Aortic smooth muscle cell (primary cell): Measurements from ENCODE around the gene THRAP3. TPM values are rescaled to one million over a fixed set of nuclear protein-coding genes. Genes with fewer than 3 reads are reported as not detected.

Source experiments
- total RNA-seq: library from RNA; depleted of rRNA; stranded (reverse); fragments of >200 nt; gene quantifications from 2 replicates; pipeline ENCODE4 v1.2.3, GENCODE V29; 2014

The THRAP3 gene
- 91.0 and 97.1 TPM in 2 replicates for total RNA-seq

GRCh38 chr1:36223996-36224536 is at the start of gene THRAP3:
Gene THRAP3 (plus strand): TSS chr1:36224443. CDS start chr1:36282564, 58,121 bp downstream.

DNA sequence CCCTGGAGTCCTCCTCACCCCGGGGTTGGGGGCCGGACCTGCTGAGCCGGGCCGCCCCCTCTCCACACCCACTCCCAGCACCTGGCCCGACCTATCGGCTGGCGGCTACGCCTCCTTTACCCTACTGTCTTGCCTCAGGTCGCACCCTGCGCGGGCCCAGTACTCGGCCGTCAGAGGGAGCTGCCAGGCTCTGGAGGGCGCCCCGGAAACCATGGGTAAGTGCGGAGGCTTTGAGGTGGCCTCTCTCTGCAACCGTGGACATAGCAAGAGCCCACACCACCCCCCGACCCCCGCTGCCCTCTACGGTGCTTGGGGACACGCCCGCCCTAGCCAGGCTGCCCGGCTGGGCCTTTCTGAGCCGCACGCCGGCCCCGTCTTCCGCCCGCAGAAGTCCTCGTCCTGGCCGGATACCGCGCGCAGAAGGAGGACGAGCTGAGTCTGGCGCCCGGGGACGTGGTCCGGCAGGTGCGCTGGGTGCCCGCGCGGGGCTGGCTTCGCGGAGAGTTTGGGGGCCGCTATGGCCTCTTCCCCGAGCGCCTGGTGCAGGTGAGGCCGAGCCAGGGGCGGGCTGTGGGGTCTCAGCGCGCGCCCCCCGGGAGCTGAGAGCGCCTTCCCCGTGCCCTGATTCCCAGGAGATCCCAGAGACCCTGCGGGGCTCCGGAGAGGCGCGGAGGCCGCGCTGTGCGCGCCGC is 82.1 kb downstream of the THRAP3 start, which contains the start of gene SH3D21:
Gene SH3D21, plus strand, starts transcription at position 159 of the 692 bp plus-strand sequence. Its CDS starts 53 bp downstream, at position 212.

DNA sequence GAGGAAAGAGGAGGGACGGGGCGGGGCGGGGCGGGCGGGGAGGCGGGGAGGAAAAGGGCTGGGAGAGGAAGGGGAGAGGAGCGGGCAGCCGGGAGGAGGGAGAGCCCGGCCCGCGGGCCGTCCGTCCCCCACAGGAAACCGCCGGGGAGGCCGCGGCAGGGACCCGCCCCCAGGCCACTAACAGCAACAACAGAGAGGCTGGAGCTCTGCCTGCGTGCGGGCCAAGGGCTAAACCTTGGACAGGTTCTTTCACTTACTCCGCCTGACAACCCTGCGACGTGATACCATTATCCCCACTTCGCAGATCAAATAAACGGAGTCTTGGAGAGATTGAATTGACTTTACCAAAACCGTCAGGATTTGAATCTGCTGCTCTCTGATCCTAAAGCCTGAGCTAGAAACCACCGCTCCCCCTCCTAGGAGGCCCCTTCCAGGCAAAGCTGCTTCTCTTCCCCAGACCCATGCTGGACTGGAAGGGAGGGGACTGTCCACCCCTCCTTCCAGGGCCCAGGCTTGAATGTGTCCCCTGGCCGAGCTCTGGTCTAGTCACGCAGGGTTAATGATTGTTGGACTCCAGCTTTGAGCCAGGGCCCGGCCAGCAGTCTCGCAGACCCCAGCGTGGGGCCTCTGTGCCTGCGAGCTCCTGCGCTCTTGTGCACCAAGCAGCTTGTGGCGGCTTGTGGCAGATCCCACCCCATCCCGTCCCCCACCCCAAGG is 99.6 kb downstream of the THRAP3 start, which contains the start of gene EVA1B:
Gene EVA1B, minus strand, starts transcription at position 10 of the 717 bp plus-strand sequence. CDS start 608 bp downstream, outside the sequence.

Other genes starting within 250 kb of the THRAP3 start
- under 0.01 TPM in 1 of 2 replicates, not detected in the other for gene TEKT2, start 140.3 kb upstream of the THRAP3 start, total RNA-seq
- 22.5 and 25.8 TPM in 2 replicates for gene ADPRS, start 135.6 kb upstream of the THRAP3 start, total RNA-seq
- gene COL8A2, start 99.2 kb upstream of the THRAP3 start, total RNA-seq: 5.7 and 5.9 TPM in 2 replicates
- gene TRAPPC3, start 75.0 kb upstream of the THRAP3 start, total RNA-seq: 83.5 and 86.3 TPM in 2 replicates
- gene MAP7D1, start 68.3 kb upstream of the THRAP3 start, total RNA-seq: 87.5 and 88.7 TPM in 2 replicates
- gene SH3D21, start 81.9 kb downstream of the THRAP3 start, total RNA-seq: 1.3 and 1.7 TPM in 2 replicates
- gene EVA1B, start 99.2 kb downstream of the THRAP3 start, total RNA-seq: 202 and 212 TPM in 2 replicates
- 13.4 and 14.8 TPM in 2 replicates for gene STK40, start 161.5 kb downstream of the THRAP3 start, total RNA-seq
- gene LSM10, start 173.5 kb downstream of the THRAP3 start, total RNA-seq: 10.3 TPM in 2 replicates
- gene OSCP1, start 226.0 kb downstream of the THRAP3 start, total RNA-seq: 9.9 and 11.9 TPM in 2 replicates
- 55.4 and 60.4 TPM in 2 replicates for gene MRPS15, start 239.9 kb downstream of the THRAP3 start, total RNA-seq